ENCODE data around the gene VWCE.

DNA sequence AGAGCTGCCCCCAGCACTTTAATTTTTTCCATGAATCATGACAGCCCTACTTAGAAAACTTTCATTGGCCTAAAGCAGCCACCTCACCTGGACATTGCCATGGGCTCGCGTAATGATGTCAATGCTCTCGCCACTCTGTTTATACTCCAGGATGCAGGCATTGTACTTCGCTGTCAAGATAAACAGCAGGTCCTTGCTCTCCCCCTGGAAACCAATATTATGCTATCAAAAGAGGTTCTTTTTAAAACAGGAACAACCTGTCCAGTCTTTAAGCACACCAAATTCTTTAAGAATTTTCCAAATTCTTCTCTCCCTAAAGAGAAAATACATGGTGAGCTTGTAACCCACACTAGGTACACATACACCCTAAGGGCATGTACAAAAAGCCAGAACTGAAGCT is 34.8 kb upstream of the VWCE start:
- TF ChIP-seq CTCF (optimal IDR thresholded peaks at IDR 0.05 in 1 of 3, IDR thresholded peaks at IDR 0.05 in 1 of 3, conservative IDR thresholded peaks at IDR 0.05 in 1 of 3; ENCODE audit: extremely low read depth in 1 of 3, insufficient read depth in 2 of 3, low read length in 3 of 3): no peak
- TF ChIP-seq EZH2 (IDR thresholded peaks at IDR 0.05; ENCODE audit: low read length): no peak

All from keratinocyte (primary cell).